Measurements from ENCODE around the gene MRGPRF.

DNA sequence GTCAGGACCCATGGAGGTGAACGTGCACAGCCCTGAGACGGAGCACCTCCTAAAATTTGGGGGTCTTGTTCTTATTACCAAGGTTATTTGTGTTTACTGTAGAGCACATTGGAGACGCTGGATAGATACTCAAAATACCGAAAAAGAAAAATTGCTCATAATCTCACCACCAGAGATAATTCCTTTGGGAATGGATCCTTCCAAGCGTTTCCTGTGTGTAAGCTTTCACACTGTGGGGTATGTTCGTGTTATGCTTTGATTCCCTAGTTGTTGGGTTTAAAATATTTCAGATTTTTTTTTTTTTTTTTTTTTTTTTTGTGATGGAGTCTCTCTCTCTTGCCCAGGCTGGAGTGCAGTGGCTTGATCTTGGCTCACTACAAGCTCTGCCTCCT lies 18.2 kb downstream of the MRGPRF start:
- TF ChIP-seq, protein P1, sequence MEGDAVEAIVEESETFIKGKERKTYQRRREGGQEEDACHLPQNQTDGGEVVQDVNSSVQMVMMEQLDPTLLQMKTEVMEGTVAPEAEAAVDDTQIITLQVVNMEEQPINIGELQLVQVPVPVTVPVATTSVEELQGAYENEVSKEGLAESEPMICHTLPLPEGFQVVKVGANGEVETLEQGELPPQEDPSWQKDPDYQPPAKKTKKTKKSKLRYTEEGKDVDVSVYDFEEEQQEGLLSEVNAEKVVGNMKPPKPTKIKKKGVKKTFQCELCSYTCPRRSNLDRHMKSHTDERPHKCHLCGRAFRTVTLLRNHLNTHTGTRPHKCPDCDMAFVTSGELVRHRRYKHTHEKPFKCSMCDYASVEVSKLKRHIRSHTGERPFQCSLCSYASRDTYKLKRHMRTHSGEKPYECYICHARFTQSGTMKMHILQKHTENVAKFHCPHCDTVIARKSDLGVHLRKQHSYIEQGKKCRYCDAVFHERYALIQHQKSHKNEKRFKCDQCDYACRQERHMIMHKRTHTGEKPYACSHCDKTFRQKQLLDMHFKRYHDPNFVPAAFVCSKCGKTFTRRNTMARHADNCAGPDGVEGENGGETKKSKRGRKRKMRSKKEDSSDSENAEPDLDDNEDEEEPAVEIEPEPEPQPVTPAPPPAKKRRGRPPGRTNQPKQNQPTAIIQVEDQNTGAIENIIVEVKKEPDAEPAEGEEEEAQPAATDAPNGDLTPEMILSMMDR (conservative IDR thresholded peaks at IDR 0.05; ENCODE audit: low read length) = no peak
- no peak for TF ChIP-seq EZH2phosphoT487 (IDR thresholded peaks at IDR 0.05; ENCODE audit: borderline replicate concordance)

All from Loucy (cell line).